Aorta (tissue), 5 donors: Measurements from ENCODE around the gene STK32B. TPM values are rescaled to one million over a fixed set of nuclear protein-coding genes. Genes with fewer than 3 reads are reported as not detected.

Experiments used
- ATAC-seq: fragments of 200-7000 bp; cut with Tn5 transposase; one replicate; pipeline ENCODE4 v1.9.1; 2022; ENCODE audit warnings: moderate library complexity; ENCODE audit not compliant: low FRiP score
- DNase-seq, 2 donors: peaks; one replicate each; pipeline ENCODE4 v3.0.0-alpha.2; 2020
- H3K27ac ChIP-seq, 2 donors: one replicate each; pipeline ENCODE4 v1.5.1; 2013; ENCODE audit warnings: low read length in 2 of 2, mild to moderate bottlenecking in 2 of 2, moderate library complexity in 2 of 2, control low read depth in 1 of 2, inconsistent platforms in 1 of 2, low read depth in 1 of 2
- H3K27me3 ChIP-seq, 2 donors: one replicate each; pipeline ENCODE4 v1.6.1; 2013; ENCODE audit warnings: control low read depth in 1 of 2, low read length in 1 of 2, mild to moderate bottlenecking in 1 of 2, moderate library complexity in 1 of 2; ENCODE audit not compliant: insufficient read depth in 2 of 2, control insufficient read depth in 1 of 2
- H3K36me3 ChIP-seq, 2 donors: one replicate each; pipeline ENCODE4 v1.6.1; 2013; ENCODE audit warnings: control low read depth in 1 of 2, low read length in 1 of 2, mild to moderate bottlenecking in 1 of 2; ENCODE audit not compliant: insufficient read depth in 2 of 2, control insufficient read depth in 1 of 2
- H3K4me1 ChIP-seq, 2 donors: one replicate each; pipeline ENCODE4 v1.6.1; 2013; ENCODE audit warnings: low read length in 2 of 2, control low read depth in 1 of 2, mild to moderate bottlenecking in 1 of 2, moderate library complexity in 1 of 2; ENCODE audit not compliant: insufficient read depth in 2 of 2, control insufficient read depth in 1 of 2
- H3K4me3 ChIP-seq, 2 donors: one replicate each; pipeline ENCODE4 v1.5.1; 2013; ENCODE audit warnings: low read length in 2 of 2, control low read depth in 1 of 2, mild to moderate bottlenecking in 1 of 2
- H3K9me3 ChIP-seq: one replicate; pipeline ENCODE4 v1.6.1; 2013; ENCODE audit warnings: mild to moderate bottlenecking, low read length; ENCODE audit not compliant: control insufficient read depth
- WGBS, 2 donors: extraction: QIAGEN DNeasy Blood & Tissue Kit; methylation state at CpG; one replicate each; pipeline ENCODE4 v1.1.7; 2013; 5-methylcytosine and 5-hydroxymethylcytosine counted together
- intact Hi-C, 2 donors: fragments of 100-400 bp; cut with DNase I; formaldehyde crosslinking; loops; one replicate each; pipeline versions ENCODE4 v1.14.2 to v1.15.0; 2022
- polyA plus RNA-seq, 2 donors: library from polyadenylated mRNA; stranded (reverse); fragments of 200-250 nt; gene quantifications; one replicate each; pipeline ENCODE4 v1.2.3, GENCODE V29; 2013
- total RNA-seq, 2 donors: library from RNA; stranded (reverse); fragmentation: NEBNext Ultra II Directional; extraction: Animal tissue kit (Norgen Biotek cat#: 25700); gene quantifications; one replicate each; pipeline ENCODE4 v1.2.1, GENCODE V29; 2021
- donor health status: healthy with polysubstance abuse.
- donor health status: Bipolar disorder and iron deficiency.
- donor health status: DM: no; HTN: no; CAD: no.
- donor health status: DM: no; HTN: no; CAD: no.
- donor health status: DM: yes; HTN: yes; CAD: no.

The STK32B gene
- total and polyA plus RNA-seq, 4 donors, result 0.63 to 4.1 (median 1.9) TPM

DNA sequence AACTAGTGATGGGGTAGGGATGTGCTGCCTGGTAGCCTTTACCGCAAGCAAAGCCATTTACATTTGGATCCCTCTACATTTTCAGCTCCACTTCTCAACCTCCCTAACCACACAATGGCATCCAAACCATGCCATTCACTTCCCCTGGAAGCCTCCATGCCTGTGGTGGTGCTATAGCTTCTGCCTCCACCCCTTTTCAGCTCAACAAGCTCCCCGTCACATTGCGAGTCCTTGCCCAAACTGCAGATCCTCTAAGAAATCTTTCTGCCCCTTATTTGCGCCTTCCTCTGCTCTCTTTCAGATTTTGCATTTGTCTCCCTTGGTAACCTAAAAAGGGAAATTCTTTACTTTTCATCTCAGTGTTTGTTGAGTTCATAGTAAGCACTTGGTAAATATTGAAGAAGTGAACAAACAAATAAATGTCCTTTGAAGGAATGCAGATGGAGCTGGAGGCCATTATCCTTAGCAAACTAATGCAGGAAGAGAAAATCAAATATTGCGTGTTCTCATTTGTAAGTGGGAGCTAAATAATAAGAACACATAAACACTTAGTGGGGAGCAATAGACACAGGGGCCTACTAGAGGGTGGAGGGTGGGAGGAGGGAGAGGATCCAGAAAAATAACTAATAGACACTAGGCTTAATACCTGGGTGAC, 38.9 kb upstream of the STK32B start:
- ATAC-seq, result no peak
- Histone ChIP-seq H3K27ac (no peak overlapping the region), H3K9me3 (no peaks in the 10 kb centered on the region), H3K36me3 (no peaks in the 10 kb centered on the region), H3K4me3 (no peak overlapping the region), H3K27me3 (no peaks in the 10 kb centered on the region), H3K4me1 (no peaks in the 10 kb centered on the region)
- intact Hi-C loops, result no loop called here
- WGBS, 2 donors, result 96 to 99% methylated on average over 5 of the region's 5 CpGs
- no peak for DNase-seq

DNA sequence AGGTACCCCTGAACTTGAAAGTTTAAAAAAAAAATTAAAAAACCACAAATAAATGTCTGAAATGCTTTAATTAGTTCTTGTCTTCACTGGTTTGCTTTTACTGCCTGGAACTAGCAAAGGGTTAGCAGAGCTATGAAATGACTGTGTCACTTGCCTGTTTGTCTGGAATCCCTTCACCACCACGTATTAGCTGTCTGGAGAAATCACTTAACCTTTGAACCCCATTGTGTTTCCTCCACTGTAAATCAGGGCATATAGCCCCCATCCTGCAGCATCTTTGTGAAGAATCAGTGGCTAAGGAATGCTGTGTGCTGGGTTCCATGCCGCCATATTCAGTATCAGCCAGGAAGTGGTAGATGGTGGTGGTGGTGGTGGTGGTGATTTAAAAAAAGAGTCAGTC, 38.3 kb upstream of the STK32B start:
- H3K27me3 ChIP-seq, result no peaks in the 10 kb centered on the region
- no peak overlapping the region for H3K27ac ChIP-seq
- WGBS, 2 donors, result 67 to 90% methylated on average over 2 of the region's 2 CpGs
- no peaks in the 10 kb centered on the region for H3K4me1 ChIP-seq
- H3K4me3 ChIP-seq, result no peak overlapping the region
- H3K36me3 ChIP-seq, result no peaks in the 10 kb centered on the region
- DNase-seq, result no peak
- H3K9me3 ChIP-seq, result no peaks in the 10 kb centered on the region
- intact Hi-C loops, result no loop called here
- ATAC-seq, result no peak

DNA sequence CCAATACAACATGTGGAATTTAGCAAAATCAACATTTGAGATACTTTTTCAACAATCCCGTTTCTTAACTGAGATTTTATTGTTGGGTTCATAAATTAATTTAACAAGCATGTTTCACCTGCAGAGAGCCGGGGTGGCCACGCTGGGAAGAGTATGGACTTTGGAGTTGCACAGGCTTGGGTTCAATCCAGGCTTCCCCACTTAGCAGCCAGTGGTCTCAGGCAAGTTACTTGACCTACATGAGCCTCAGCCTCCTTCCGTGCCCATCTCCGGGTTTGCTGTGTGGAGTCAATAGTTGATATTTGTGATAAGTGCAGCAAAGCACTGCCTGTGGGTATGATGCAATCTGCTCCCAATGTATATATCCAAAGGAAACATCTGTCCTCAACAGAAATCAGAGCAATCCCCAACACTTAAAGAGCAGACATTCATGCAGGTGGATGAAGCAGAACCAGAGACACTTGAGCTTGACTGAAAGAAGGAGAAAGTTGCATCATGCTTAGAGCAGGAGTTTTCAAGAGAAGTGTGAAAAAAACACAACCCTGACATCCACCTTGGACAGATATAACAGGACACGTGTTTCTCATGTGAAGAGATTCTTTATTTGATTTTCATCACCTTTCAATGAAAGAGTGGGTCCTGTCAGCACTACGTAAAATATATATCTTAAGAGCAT, 37.1 kb upstream of the STK32B start:
- no peaks in the 10 kb centered on the region for H3K9me3 ChIP-seq
- no peaks in the 10 kb centered on the region for H3K4me1 ChIP-seq
- no peak overlapping the region for H3K4me3 ChIP-seq
- no peaks in the 10 kb centered on the region for H3K27me3 ChIP-seq
- H3K27ac ChIP-seq, result no peak overlapping the region
- ATAC-seq (no peak), DNase-seq (no peak)
- intact Hi-C loops, result no loop called here
- 81 to 82% methylated on average over 7 of the region's 7 CpGs for WGBS, 2 donors
- no peaks in the 10 kb centered on the region for H3K36me3 ChIP-seq

DNA sequence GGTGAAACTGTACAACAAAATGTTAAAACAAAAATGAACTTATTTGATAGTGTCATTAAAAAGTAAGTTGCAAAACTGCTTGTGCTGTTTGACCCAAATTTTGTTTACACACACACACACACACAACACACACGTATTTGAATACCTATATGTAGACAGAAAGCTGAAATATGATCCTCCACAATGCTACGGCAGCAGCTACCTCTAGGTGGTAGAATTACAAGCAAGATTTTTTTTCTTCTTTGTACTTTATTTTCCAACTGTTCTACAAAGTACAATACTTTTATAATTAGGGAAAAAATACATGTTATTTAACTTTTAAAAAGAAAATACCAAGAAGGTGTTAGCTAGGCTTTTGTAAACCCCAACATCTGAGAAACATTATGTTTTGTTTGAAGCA, 33.2 kb upstream of the STK32B start:
- H3K27me3 ChIP-seq, result no peaks in the 10 kb centered on the region
- no peak for ATAC-seq

DNA sequence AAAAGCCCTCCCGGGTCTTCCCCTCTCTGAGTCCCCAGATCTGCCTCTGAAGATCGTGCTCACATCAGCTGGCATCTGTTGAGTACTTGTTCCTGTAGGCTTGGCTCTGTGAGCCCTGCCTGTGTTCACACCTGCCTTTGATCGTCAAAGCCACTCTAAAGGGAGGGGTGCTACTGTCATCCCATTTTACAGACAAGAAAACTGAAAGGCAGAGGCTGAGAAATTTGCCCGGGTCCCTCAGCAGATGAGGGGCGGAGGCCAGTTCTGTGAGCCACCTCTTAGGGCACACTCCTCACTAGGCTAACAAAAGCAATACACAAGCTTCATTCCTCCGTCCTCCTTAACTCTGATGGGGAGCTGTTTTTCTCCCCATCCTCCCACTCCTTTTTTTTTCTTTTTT, 32.7 kb upstream of the STK32B start:
- no peaks in the 10 kb centered on the region for H3K4me1 ChIP-seq
- DNase-seq (no peak), ATAC-seq (no peak)
- H3K4me3 ChIP-seq, result no peak overlapping the region
- intact Hi-C loops, result no loop called here
- 41 to 57% methylated on average over 6 of the region's 6 CpGs for WGBS, 2 donors
- H3K27me3 ChIP-seq, result no peaks in the 10 kb centered on the region
- H3K36me3 ChIP-seq, result no peaks in the 10 kb centered on the region
- H3K27ac ChIP-seq, result no peak overlapping the region
- no peaks in the 10 kb centered on the region for H3K9me3 ChIP-seq

More for the DNA sequence above, 33.2 kb upstream of the STK32B start:
- Histone ChIP-seq H3K9me3 (no peaks in the 10 kb centered on the region), H3K4me3 (no peak overlapping the region), H3K36me3 (no peaks in the 10 kb centered on the region), H3K4me1 (no peaks in the 10 kb centered on the region), H3K27ac (no peak overlapping the region)
- intact Hi-C loops, result no loop called here
- WGBS, 2 donors, result 28 to 46% methylated on average over 2 of the region's 2 CpGs
- DNase-seq, result no peak

DNA sequence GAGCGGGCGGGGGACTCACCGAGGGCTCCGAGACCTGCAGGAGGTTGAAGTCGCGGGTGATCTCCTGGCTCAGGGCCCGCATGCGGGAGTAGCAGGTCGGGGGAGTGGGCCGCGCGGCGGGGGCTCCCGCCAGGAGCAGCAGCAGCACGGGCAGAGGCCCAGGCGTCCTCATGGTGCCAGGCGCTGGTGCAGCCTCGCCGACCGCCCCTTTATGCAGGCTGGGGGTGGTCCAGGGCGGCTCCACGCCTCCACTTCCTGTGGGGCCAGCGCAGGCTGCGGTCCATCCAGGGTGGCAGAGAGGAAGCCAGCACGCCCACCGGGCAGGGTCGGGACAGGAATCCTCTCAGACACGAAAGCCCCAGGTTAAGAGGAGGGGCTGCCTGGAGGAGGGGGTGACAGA, 32.0 kb upstream of the STK32B start, which contains the start of gene CYTL1:
TSS of gene CYTL1 (minus strand) at position 185 of the 400 bp plus-strand sequence. CDS start at position 172, 13 bp downstream.
- DNase-seq (no peak), ATAC-seq (peak; percentile 51)
- Histone ChIP-seq H3K36me3 (no peaks in the 10 kb centered on the region), H3K27ac (no peak within 1 kb of the TSS), H3K4me1 (no peaks in the 10 kb centered on the region), H3K27me3 (no peaks in the 10 kb centered on the region), H3K4me3 (peak within 1 kb of the TSS in 1 of 2 donors; percentile 8), H3K9me3 (no peaks in the 10 kb centered on the region)
- WGBS, 2 donors, result 4 to 6% methylated on average over 28 of the region's 28 CpGs
- intact Hi-C loops, result no loop called here

DNA sequence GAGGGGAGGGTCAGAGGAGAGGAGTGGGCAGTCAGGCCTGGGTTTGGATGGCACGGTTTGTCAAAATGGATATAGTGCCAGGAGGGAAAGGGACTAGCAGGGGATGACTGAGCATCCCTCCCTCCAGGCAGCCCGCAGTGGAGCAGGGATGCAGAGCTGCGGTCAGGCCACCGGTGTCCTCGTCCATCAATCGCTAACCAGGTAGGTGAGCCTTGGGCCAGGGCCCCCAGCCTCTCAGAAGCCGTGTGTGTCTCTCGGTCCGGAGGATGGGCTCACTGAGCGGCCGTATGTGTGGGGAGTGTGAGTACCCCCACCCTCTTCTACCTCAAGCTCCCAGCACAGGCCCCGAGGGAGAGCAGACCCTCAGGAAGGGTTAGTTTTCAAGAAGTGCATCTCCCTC, 31.5 kb upstream of the STK32B start:
- H3K27ac ChIP-seq, result no peak overlapping the region
- WGBS, 2 donors, result 89 to 95% methylated on average over 12 of the region's 12 CpGs
- no peaks in the 10 kb centered on the region for H3K27me3 ChIP-seq
- no peak overlapping the region for H3K4me3 ChIP-seq
- H3K9me3 ChIP-seq, result no peaks in the 10 kb centered on the region
- no peaks in the 10 kb centered on the region for H3K36me3 ChIP-seq
- DNase-seq, result no peak
- H3K4me1 ChIP-seq, result no peaks in the 10 kb centered on the region
- intact Hi-C loops, result no loop called here
- ATAC-seq, result no peak

DNA sequence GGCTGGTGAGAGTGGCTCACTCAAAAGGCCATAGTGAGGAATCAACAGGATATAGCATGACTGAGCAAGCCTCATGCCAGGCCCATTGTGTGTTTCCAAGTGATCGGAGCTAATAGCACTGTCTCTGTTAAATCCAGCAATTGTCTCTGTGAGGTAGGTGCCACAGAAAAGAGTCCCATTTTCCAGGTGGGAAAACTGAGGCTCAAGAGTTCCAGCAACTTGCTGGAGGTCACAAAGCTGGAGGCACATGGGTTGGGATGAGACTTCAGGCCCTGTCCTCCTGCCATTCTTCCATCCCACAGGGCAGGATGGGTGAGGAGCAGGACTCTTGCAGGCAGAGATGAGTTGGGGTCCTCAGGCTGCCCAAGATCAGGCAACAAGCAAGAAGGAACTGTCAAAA, 30.9 kb upstream of the STK32B start:
- Histone ChIP-seq H3K27me3 (no peaks in the 10 kb centered on the region), H3K4me1 (no peaks in the 10 kb centered on the region), H3K9me3 (no peaks in the 10 kb centered on the region), H3K4me3 (no peak overlapping the region), H3K36me3 (no peaks in the 10 kb centered on the region), H3K27ac (no peak overlapping the region)
- ATAC-seq, result no peak
- 94 to 100% methylated on average over 1 of the region's 1 CpG for WGBS, 2 donors
- intact Hi-C loops, result no loop called here
- DNase-seq, result no peak

DNA sequence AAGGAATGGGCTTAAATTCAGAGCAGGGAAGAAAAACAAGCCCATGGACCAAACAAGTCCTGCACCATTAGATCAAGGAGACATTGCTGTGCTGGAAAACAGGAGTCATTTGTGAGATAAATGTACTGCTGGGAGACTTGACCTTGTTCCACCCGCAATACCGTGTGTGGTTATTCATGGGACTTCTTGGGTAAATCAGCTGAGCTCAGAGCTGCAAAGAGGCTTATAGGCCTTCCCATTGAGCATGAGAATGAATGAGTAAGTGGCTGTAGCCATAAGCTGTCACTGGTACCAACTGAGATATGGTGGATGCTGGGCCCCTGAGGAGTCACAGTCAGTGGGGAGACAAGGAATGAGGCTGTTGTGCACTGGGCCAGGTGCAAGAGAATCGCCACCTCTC, 29.7 kb upstream of the STK32B start:
- H3K27me3 ChIP-seq, result no peaks in the 10 kb centered on the region
- 78 to 82% methylated on average over 3 of the region's 3 CpGs for WGBS, 2 donors
- no peaks in the 10 kb centered on the region for H3K36me3 ChIP-seq
- H3K4me3 ChIP-seq, result no peak overlapping the region
- no peak for ATAC-seq
- no peaks in the 10 kb centered on the region for H3K9me3 ChIP-seq
- intact Hi-C loops, result no loop called here
- H3K4me1 ChIP-seq, result no peaks in the 10 kb centered on the region
- H3K27ac ChIP-seq, result no peak overlapping the region
- DNase-seq, result no peak
